ENCODE data around the gene METTL17.

- no peak for TF ChIP-seq CTCF (IDR thresholded peaks at IDR 0.05)
- TF ChIP-seq POLR2A (IDR thresholded peaks at IDR 0.05): no peak
Measured at GRCh38 chr14:21030531-21030930, 40.8 kb downstream of the METTL17 start.
